T-helper 1 cell treated with Interleukin-12 subunit alpha and Interleukin-12 subunit beta and Interleukin-4 antibody, amounts not matched to agents 30 ng/mL and 1 ng/mL, for 36 hours (primary cell): Measurements from ENCODE around the gene UBE2A. TPM values are rescaled to one million over a fixed set of nuclear protein-coding genes. Genes with fewer than 3 reads are reported as not detected.

Experiments
- intact Hi-C: fragments of 100-400 bp; cut with micrococcal nuclease; formaldehyde crosslinking; loops from one replicate; pipeline ENCODE4 v1.15.1; 2024
- total RNA-seq: library from RNA; stranded (reverse); gene quantifications from 2 replicates; pipeline ENCODE4 v1.2.3, GENCODE V29; 2022

Gene UBE2A
- 63.3 and 65.7 TPM in 2 replicates for total RNA-seq

DNA sequence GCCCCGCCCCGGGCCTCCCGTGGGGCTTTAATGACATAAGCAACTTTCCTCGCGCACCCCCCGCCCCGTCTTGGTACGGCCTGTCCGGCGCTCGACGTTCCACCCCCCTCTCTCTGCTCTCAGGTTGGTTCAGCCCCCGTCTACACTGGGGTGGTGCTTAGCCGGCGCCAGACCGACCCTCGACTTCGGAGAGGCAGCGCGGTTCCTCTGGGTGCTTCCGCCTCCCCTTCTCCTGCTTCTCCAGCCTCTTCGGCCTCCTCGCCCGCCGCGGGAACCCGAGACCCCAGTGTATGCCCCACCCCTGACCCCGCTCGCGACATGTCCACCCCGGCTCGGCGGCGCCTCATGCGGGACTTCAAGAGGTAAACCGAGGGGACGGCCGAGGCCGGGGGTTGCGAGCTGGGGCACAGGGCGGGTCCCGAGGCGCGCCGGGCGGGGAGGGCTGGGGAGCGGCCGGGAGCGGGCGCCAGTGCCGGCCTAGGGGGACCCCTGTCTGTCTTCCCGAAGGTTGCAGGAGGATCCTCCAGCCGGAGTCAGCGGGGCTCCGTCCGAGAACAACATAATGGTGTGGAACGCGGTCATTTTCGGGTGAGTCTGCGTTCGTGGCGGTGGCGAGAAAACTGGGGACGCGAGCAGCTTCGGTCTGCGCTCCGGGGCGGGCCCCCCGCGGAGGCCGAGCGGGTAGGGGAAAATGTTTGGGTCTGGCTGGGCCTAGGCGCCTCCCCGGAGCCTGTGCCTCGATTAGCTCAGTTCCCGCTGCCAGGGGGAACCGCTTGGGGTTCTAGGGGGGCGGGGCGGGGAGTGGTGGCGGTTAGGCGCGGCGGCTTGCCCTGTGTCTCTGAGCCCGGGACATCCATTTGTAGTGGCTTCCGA lies at the start of gene UBE2A:
Gene UBE2A, plus strand, starts transcription at position 170 of the 873 bp plus-strand sequence. Its CDS starts 149 bp downstream, at position 319.
- intact Hi-C loops: loop anchor here (1.0 to 2.0 kb wide), 9 partner anchors 9 to 297 kb away; partner anchors contain the start of genes NDUFA1, NKRF, RNF113A and STEEP1

DNA sequence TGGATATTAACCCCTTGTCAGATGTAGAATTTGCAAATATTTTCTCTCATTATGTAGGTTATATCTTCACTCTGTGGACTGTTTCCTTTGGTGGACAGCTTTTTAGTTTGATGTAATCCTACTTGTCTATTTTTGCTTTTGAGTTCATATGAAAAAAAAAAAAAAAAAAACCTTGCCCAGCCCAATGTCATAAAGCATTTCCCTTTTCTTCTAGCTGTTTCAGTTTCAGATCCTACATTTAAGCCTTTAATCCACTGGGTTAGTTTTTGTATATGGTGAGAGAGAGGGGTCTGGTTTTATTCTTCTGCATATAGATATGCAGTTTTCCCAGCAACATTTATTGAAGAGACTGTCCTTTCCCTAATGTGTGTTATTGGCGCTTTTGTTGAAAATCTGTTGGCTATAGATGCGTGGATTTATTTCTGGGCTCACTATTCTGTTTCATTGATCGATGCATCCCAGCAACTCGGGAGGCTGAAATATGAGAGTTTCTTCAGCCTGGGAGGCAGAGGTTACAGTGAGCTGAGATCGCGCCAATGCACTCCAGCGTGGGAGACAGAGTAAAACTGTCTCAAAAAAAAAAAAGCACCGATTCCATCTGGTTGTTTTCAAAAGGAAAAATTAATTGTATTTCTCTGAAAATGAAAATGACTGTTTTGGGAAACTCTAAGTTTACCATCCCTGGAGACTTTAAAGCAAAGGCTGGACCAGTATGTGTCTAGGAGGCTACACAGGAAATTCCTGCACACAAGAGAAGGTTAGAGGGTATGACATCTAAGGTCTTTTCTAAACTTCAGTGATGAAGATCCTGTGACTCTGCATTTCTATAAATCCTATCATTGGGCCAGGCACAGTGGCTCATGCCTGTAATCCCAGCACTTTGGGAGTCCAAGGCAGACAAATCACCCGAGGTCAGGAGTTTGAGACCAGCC lies 44.8 kb upstream of the UBE2A start:
- intact Hi-C loops: no loop called here

DNA sequence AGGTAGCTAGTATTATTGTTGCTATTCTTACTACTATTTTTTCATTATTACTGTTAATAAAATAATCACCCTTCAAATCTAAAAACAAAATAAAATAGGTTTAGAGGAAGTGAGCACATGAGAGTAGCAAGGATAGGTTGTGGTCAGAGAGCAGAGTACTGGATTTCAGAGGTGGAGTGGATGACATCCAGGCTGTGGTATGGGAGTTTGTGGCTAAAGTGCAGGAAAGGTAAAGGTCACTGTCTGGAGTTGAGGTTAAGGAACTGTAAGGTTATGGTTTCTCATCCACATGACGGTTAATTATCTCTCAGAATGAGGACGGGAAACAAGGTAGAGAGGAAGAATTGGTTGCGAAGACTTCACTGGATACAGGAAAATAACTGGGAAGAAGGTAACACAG lies 36.9 kb upstream of the UBE2A start:
- intact Hi-C loops: no loop called here

DNA sequence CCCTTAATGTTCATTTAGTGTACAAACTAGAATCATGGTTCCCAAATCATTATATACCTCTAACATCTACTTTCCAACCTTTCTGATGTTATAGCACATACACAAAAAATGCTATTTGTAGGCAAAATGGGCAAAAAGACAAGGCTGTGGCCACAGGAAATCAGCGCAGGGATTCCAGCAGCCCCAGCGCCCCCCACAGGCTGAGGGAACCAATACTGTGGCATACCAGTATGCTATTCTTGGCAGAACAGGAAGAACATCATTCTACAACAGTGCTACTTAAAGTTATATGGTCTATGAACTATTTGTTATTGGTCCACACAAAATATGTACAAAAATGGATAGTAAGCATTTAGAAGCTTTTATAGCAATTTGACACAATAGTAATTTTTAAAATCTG lies 34.5 kb upstream of the UBE2A start:
- intact Hi-C loops: no loop called here

DNA sequence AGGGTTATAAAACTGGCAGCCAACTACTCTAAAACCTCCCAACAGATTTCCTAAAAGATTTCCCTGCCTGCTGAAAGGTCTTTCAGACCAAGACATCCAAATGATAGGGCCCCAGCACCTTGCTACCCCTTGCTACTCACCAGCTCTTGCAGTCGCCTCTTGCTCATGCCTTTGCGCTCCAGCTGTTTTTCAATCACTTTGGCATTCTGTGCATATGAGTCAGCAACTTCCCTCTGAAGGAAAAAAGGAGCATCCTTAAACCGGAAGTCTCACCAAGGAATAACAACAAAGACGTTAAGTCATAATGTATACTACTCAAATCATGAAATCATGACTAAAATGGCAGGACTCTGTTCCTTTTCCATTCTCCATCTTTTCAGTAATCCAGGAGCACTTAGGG lies 33.2 kb upstream of the UBE2A start:
- intact Hi-C loops: no loop called here

DNA sequence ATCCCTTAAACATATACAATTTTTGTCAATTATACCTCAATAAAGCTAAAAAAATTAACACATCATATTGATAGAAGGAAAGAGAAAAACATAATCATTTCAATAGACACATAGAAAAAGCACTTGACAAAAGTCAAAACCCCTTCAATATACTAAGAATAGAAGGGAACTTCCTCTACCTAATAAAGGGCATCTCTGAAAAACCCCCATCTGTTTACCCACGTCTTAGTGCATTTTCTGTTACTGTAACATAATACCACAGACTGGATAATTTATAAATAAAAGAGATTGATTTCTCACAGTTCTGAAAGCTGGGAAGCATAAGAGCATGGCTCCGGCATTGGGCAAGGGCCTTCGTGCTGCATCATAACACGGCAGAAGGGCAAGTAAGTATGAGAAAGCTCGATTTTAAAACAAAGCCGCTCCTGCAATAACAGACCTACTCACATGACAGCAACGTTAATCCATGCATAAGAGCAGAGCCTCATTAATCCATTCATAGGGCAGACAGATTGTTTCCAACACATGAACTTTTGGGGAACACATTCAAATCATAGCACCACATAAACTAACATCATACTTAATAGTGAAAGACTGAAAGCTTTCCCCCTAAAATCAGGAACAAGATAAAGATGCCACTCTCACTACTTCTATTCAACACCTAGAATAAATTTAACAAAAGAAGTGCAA lies 24.9 kb upstream of the UBE2A start:
- intact Hi-C loops: no loop called here

DNA sequence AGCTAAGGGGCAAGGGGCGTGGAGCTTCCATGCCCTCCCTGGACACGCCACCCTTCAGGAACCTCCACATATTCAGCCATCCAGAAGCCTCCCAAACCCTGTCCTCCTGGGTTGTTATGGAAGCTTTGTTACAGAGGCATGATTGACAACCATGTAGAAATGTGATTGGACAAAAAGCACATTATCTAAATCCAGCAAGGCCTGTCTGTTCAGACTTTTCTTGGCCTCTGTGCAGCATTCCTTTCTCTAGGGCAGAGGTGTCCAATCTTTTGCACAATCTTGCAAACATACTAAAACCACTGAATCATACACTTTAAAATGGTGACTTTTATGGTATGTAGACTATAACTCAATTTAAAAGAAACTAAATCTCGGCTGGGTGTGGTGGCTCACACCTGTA lies 21.9 kb upstream of the UBE2A start:
- intact Hi-C loops: no loop called here

DNA sequence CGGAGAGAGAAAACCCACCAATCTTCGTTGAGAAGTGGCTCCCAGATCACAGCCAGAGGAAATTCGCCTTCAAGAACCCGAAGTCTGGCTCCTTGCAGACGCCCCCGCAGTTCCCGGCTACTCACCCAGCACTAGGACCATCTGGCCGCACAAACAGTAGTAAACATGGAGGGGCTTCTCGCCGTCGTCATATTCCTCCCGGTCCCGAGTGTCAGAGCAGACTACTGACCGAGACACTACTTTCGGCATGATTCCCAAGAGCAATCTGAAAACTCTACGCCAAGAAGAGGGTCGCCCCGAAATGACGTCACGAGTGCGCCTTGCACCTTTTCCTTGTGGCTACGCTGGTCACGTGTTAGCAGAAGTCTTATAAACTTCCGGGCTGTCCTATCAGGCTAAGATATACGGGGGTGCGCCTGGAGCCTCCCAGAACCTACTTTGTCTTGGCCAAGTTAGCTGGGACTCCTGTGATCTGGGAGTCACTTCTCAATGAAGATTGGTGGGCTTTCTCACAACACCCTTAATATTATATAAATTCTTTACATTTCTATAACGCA lies 9.2 kb upstream of the UBE2A start, which contains the start of gene STEEP1:
Gene STEEP1, minus strand, starts transcription at position 303 of the 557 bp plus-strand sequence. Its CDS starts 54 bp downstream, at position 249.
- intact Hi-C loops: loop anchor here (1.0 to 2.0 kb wide), 7 partner anchors 9 to 378 kb away; partner anchors contain the start of genes NKAP, NKRF, PGRMC1 and SEPTIN6

DNA sequence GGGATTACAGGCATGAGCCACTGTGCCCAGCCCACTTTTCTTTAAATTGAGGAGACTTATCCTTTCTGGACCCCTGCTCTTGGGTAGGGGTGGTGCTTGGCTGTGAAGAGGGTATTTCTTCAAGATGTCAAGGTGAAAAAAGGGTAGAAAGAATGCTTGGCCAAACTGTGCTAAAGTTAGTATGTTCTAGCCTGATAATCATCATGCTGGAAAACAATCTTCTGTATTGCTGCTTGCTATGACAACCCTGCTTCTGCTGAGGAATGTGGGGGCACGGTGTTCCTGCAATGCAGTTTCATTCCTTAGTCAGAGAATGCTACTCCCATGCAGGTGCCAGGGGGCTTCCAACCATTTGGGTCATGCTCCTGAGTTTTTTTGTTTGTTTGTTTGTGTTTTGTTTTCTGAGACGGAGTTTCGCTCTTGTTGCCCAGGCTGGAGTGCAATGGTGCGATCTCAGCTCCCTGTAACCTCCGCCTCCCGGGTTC lies 4.0 kb upstream of the UBE2A start:
- intact Hi-C loops: no loop called here

DNA sequence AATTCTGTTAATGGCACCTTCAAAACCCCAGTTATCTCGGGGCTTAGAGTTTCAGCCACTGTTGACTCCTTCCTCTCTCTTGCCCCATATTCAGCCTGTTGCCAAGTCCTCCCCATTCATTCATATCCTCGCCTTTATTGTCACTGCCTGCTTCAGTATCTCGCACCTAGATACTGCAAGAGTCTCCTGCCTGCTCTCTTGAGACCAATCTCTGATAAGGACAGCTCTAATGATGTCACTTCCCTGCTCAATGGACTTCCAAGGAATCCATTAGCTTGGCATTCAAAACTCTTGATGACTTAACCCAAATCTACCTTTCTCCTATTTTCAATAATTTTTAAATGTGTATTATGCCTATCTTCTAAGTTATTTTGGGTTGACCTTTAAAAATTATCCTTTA lies 1.1 kb upstream of the UBE2A start:
- intact Hi-C loops: no loop called here

DNA sequence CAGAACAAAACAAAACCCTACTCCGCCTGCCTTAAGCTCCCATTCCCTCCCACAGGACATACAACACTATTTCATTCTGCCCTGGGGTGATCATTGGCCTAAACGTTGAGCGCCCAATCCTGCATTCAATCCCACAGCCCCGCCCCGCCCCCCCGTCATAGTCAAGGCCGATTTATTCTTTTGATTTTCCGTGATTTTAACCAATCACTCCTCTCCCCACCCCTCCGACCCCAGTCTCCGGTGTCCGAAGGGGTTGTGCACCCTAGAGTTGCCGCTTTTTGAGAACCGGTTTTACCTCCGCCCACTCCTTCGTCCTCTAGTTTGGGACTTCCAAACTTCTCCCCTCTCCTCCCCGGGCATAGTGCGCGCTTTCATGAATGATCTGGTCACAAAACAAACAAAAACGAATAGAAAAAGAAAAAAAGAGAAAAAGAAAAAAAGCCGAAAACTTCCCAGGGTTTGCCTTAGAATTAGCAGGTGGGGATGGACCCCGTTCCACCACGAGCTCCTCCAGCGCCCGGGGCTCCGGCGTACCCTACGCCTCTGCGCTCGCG lies 446 bp upstream of the UBE2A start:
- intact Hi-C loops: loop anchor here (1.0 to 2.0 kb wide), 9 partner anchors 9 to 297 kb away; partner anchors contain the start of genes NDUFA1, NKRF, RNF113A and STEEP1

DNA sequence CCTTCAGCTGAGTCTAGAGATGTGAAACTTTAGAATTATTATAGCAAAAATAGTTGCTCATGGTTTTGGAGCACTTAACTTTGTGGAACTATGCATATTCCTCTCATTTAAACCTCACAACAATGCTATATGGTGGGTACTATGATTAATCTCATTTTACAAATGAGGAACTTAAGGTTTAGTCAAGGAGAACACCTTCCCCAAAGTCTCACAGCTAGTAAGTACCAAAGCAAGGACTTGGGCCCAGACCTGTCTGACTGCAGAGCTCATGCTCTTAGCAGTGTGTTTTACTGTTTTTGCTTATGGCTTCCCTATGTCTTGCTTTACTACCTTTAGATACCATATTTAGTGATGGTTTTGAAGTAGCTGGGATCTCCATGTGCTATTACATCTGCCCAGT lies 5.1 kb downstream of the UBE2A start:
- intact Hi-C loops: no loop called here

DNA sequence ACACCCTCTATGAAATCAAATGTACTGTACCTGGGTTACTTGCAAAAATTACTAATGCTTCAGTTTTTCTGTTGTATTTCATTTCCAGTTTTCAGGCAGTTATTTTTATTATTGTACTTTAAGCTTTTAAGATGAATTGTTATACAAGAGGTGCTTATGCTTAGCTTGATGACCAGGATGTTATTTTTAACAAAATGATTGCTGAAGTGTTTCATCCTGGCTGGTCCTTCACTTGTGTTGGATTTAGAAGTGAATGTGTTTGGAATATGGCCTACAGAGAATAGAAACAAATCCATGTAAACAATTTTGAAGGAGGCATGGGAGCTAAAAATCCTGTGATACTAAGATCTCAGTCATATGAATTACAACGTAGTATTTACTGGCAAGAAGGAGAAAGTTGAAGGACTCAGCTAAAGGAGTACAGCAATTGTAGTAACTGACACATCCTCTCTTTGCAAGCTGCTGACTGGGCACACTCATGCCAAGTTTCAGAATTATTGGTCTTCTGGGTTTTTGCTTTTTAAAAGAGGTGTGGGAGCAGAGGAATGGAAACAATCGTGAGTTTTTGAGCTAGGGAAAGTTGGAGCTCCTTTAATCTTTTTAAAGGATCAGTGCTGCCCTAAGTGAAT lies 9.2 kb downstream of the UBE2A start:
- intact Hi-C loops: no loop called here

DNA sequence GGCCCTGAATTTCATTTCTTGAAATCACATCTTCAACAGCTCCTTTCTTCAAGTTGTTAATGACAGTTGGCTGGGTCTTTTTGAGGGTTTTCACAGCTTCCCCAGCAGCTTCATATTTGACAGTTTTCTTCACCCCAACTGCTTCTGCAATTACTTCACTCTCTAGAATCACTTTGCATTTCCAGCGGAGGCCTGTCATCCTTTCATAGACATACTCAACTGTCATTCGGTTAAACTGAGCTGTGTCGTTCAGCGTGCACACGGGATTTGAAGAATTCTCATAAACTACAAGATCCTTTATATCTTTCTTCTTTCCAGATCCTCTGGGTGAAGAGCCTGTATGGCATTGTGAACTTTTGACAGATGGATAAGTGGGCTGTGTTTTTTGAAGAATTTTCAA lies 15.4 kb downstream of the UBE2A start:
- intact Hi-C loops: no loop called here

DNA sequence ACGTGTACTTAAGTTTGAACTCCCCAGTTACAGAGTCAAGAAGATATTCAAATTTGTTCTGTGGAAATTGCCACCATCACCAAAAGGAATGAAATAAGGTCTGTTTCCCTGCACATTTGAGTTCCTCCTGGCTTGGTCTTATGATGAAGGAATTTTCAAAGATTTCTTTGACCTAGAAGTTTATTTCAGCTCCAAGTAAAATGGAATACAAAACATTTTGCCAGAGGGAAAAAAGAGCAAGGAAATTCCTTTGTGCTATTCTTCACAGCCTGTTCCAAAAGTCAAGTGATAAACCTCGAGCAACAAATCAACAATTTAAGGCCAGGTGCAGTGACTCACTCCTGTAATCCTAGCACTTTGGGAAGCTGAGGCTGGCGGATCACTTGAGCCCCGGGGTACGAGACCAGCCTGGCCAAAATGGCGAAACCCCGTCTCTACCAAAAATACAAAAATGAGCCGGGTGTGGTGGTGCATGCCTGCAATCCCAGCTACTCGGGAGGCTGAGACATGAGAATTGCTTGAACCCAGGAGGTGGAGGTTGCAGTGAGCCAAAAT lies 28.4 kb downstream of the UBE2A start:
- intact Hi-C loops: no loop called here

DNA sequence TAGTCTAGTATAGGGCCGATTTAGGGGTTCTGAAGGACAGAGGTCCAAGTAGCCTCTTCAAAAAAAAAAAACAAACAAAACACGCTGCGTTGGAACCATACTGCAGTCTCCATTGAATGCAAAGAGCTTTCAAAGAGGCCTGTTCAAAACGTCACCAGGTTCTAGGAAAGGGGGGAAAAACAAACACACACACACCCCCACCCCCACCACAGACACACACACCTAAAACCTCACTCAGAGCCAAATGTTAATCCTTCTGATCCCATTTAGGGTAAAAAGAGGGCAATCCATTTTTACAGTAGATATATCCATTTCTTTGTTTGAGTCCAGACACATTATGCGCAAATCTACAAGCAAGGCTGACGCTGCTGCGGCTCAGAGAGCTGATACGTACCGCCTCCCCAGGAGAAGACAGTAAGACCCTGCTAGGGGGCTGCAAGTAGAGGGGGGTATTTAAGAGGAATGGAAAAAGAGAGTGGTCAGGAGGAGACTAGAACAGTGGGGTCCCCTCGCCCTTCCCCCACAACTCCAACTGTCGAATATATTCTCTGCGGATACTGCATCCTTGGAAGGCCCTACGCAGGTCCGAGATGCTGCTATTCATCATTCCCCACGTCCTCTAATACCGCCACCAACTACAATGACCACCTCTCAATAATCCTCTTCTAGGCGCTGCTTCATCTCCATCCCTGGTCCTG lies 30.6 kb downstream of the UBE2A start:
- intact Hi-C loops: no loop called here

DNA sequence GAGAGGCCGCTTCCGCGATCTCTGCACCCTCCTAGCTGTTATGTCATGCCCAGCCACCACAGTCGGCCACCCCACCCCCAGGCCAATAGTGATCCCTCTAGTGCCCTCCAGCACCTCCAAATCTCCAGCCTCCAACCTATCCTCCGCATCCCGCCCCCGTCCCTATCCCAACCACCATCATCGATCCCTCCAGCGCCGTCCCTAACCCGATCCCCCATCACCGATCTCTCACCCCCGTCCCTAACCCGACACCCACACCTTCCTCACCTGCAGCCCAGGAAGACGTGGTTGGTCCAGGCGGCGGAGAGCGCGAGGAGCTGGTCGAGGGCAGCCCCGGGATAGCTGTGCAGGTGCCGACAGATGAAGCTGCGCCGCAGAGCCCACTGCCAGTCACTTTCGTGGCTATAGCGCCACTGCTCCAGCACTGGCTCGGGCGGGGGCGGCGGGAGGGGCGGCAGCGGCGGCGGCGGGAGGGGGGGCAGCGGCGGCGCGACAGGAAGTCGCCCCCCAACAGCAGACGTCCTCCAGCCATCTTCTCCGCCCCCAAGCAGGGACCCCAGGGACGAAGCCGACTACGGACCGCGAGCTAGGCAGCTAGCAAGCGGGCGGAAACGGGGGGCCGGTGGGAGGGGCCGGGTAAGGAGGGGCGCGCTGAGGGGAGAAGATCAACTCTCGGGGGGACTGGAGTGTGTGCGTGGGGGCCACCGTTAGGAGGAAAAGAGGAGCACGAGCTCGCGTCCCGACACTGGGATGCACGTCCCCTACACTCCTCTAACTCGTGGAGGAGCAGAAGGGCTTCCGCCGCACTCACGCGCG lies 31.3 kb downstream of the UBE2A start:
- intact Hi-C loops: loop anchor here (1.0 to 2.0 kb wide), 11 partner anchors 31 to 266 kb away; partner anchors contain the start of genes NDUFA1, RNF113A, RPL39 and SEPTIN6
